Lower lobe of right lung (tissue), 2 donors: ENCODE measurements around the gene MRPL42. TPM values are rescaled to one million over a fixed set of nuclear protein-coding genes. Genes with fewer than 3 reads are reported as not detected.

Source experiments
- ATAC-seq, 2 donors: fragments of 200-7000 bp; cut with Tn5 transposase; one replicate each; pipeline ENCODE4 v1.9.1; 2020 to 2022; ENCODE audit warnings: mild to moderate bottlenecking in 2 of 2, moderate library complexity in 2 of 2
- DNase-seq: peaks from one replicate; pipeline ENCODE4 v3.0.0-alpha.2; 2020
- H3K27ac ChIP-seq: fragments of 200-600 bp; one replicate; pipeline ENCODE4 v1.8.0; 2022
- H3K27me3 ChIP-seq: fragments of 200-600 bp; one replicate; pipeline ENCODE4 v1.8.0; 2022; ENCODE audit warnings: low read depth
- H3K36me3 ChIP-seq: fragments of 200-600 bp; one replicate; pipeline ENCODE4 v1.8.0; 2022; ENCODE audit warnings: mild to moderate bottlenecking
- H3K4me1 ChIP-seq: fragments of 200-600 bp; one replicate; pipeline ENCODE4 v1.8.0; 2022
- H3K4me3 ChIP-seq: fragments of 200-600 bp; one replicate; pipeline ENCODE4 v1.8.0; 2022; ENCODE audit warnings: mild to moderate bottlenecking
- H3K9me3 ChIP-seq: fragments of 200-600 bp; one replicate; pipeline ENCODE4 v1.8.0; 2022
- intact Hi-C: fragments of 100-400 bp; cut with DNase I; formaldehyde crosslinking; loops from one replicate; pipeline ENCODE4 v1.11.0; 2022
- total RNA-seq: library from RNA; stranded (reverse); fragmentation: NEBNext Ultra II Directional; extraction: Animal tissue kit (Norgen Biotek cat#: 25700); gene quantifications from one replicate; pipeline ENCODE4 v1.2.1, GENCODE V29; 2021
- TF ChIP-seq, protein P1 (sequence below): fragments of 200-600 bp; IDR thresholded peaks from one replicate; pipeline ENCODE4 v1.8.0; 2022; ENCODE audit warnings: antibody characterized with exemption, mild to moderate bottlenecking
- donor health status: DM: no; HTN: yes; CAD: no; lungs with severe emphysema.

MRPL42 gene
- total RNA-seq, 1 donor from 2014 or later = 44.4 TPM

DNA sequence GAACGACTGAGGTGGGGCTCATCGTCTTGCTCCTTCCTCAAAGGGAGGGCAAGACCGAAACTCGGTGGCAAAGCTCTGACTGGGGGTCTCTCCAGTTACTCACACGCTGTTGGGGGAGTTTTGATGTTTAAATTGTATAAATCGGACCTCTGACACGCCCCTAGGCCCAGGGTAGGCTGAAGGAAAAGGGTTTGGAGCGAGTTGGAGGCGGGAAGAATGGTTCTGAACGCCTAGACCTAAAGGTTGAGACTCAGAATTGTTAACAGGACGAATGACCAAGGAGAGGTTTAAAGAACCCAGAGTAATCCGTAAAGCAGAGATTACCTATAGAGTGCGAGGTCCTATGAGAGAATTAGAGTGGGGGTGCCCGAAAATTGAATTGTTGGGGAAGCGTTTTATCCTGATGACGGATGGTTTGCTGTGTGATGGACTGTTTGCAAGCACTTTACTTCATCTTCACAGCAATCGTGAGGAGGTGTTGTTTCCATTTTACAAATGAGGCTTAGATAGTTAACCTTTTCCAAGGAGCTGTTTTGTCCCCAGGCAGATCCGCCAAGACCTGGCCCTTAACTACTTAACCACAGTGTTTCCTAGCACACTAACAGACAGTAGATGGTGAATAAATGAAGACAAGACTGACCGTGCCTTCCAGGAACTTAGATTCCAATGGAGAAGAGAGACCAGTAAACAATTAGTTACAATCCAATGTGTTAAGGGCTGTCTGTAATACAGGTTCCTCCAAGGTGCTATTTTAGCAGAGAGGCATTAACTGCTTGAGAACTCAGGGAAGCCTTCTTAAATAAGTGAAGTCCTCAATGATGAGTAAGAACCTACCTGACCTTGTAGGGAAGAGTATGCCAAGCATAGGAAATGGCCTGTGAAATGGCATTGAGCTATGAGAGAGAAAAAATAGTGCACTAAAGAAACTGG lies 24.6 kb upstream of the MRPL42 start:
- Histone ChIP-seq H3K4me1 (peaks cover 34% of the 10 kb centered on the region), H3K27ac (peak overlapping the region; percentile 95), H3K9me3 (no peaks in the 10 kb centered on the region), H3K27me3 (no peaks in the 10 kb centered on the region), H3K4me3 (peak overlapping the region; percentile 90), H3K36me3 (no peaks in the 10 kb centered on the region)
- TF ChIP-seq, protein P1, sequence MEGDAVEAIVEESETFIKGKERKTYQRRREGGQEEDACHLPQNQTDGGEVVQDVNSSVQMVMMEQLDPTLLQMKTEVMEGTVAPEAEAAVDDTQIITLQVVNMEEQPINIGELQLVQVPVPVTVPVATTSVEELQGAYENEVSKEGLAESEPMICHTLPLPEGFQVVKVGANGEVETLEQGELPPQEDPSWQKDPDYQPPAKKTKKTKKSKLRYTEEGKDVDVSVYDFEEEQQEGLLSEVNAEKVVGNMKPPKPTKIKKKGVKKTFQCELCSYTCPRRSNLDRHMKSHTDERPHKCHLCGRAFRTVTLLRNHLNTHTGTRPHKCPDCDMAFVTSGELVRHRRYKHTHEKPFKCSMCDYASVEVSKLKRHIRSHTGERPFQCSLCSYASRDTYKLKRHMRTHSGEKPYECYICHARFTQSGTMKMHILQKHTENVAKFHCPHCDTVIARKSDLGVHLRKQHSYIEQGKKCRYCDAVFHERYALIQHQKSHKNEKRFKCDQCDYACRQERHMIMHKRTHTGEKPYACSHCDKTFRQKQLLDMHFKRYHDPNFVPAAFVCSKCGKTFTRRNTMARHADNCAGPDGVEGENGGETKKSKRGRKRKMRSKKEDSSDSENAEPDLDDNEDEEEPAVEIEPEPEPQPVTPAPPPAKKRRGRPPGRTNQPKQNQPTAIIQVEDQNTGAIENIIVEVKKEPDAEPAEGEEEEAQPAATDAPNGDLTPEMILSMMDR = no peak
- ATAC-seq (peak in 1 of 2 donors; percentile 3), DNase-seq (no peak)
- intact Hi-C loops = no loop called here

DNA sequence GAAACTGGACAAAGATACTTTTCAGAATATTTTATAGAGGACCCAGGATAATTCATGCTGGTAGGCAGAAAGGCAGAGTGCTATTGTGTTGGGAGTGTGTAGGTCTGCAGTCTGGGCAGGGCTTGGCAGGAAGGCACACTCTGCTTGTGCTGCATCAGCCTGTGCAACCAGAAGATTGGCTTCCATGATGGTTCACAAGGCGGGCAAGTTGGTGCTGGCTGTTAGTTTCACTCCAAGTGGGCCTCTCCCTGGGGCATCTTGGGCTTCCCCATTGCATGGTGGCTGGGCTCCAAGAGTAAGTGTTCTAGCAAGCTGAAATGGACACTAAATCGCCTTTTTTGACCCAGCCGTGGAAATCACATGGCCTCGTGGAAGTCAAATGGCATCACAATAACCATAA lies 23.7 kb upstream of the MRPL42 start:
- Histone ChIP-seq H3K27ac (no peak overlapping the region), H3K36me3 (no peaks in the 10 kb centered on the region), H3K9me3 (no peaks in the 10 kb centered on the region), H3K4me3 (no peak overlapping the region), H3K27me3 (no peaks in the 10 kb centered on the region), H3K4me1 (peaks cover 35% of the 10 kb centered on the region)
- TF ChIP-seq, protein P1 = no peak
- no peak for DNase-seq
- no peak for ATAC-seq
- intact Hi-C loops = no loop called here

DNA sequence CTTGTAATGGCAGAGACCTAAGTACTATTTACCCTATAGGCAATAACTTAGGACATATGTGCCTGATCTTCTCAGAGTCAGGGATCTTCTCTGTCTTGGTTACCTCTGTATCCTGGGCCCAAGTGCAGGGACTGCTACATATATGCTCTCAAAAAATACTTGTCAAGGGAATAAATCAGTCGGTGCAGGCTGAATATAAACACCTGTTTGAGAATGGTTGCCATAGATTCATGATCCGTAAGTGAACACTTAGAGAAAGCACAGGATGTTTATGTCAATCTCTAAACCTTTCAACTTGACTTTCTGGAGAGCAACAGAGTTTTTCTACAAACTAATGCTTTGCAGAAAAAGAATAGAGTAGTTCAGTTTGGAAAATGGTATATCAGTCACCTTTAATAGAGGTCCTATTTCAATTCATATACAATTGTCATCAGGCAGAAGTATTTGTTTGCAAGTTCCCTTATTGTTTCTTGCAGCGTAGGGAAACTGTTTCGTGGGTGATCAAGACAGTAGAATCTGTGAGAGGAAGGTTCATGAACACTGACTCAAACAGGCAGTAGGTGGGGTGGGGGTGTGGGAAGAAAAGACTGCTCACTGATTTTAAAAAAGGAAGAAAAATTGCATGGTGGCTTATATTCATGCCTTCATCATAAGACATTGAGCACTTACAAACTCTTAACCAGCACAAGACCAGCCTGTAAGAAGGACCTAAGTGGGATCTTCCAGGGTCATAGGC lies 19.6 kb upstream of the MRPL42 start:
- Histone ChIP-seq H3K4me3 (no peak overlapping the region), H3K9me3 (no peaks in the 10 kb centered on the region), H3K36me3 (no peaks in the 10 kb centered on the region), H3K4me1 (peaks cover 8% of the 10 kb centered on the region), H3K27ac (no peak overlapping the region), H3K27me3 (no peaks in the 10 kb centered on the region)
- TF ChIP-seq, protein P1 = no peak
- ATAC-seq = no peak
- intact Hi-C loops = no loop called here
- no peak for DNase-seq

DNA sequence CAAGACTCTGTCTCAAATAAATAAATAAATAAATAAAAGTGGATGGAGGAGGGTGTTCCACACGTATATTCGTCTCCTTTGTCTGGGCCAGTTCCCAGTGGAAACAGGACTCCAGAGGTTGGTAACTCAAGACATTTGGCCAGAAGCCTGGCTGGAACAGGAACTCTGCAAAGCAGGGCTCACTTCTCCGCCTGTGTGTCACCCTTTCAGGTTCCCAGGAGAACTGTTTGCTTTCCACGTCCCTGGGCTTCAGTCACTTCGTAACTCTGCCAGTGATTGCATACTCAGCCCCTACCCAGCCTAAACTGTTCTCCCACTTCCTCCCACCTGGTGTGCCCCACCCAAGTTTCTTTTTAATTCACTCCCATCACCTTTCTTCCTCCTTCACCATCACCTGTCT lies 18.5 kb upstream of the MRPL42 start:
- H3K9me3 ChIP-seq = no peaks in the 10 kb centered on the region
- H3K27me3 ChIP-seq = no peaks in the 10 kb centered on the region
- no peak overlapping the region for H3K27ac ChIP-seq
- TF ChIP-seq, protein P1 = no peak
- H3K4me1 ChIP-seq = peaks cover 5% of the 10 kb centered on the region
- H3K36me3 ChIP-seq = no peaks in the 10 kb centered on the region
- DNase-seq (no peak), ATAC-seq (peak in 1 of 2 donors; percentile 40)
- intact Hi-C loops = no loop called here
- no peak overlapping the region for H3K4me3 ChIP-seq

DNA sequence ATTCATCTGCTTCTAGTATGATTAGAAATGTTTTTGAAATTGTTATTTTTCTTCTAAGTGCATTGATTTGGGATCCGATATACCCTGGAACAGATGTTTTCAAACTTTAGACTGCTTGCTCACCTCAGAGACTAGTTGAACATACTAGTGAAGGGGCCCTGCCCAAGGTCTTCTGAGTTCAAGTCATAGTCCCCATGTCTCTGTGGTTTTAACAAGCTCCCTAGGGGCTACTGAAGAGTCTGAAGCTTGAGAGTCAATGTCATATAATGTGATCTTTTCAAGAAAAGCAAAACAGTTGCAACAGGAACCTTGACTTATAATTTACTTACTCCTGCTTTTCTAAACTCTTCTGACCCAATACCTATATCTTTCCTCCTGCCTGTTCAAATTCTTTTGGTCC lies 18.0 kb upstream of the MRPL42 start:
- Histone ChIP-seq H3K9me3 (no peaks in the 10 kb centered on the region), H3K4me1 (peaks cover 5% of the 10 kb centered on the region), H3K27me3 (no peaks in the 10 kb centered on the region), H3K36me3 (no peaks in the 10 kb centered on the region), H3K27ac (no peak overlapping the region), H3K4me3 (no peak overlapping the region)
- DNase-seq (no peak), ATAC-seq (no peak)
- TF ChIP-seq, protein P1 = no peak
- intact Hi-C loops = no loop called here
